HepG2 (cell line): ENCODE results near the gene PCGF2. TPM values are rescaled to one million over a fixed set of nuclear protein-coding genes. Genes with fewer than 3 reads are reported as not detected.
A peak's percentile ranks its signal among the peaks of the same experiment; 100 is the strongest.

ENCODE experiments used
- AKAP8 ChIP-seq: sonication (generic); formaldehyde crosslinking; IDR thresholded peaks from 2 replicates; pipeline ENCODE4 v1.5.1; 2020; ENCODE audit warnings: mild to moderate bottlenecking, missing genetic modification reagents
- CBX2 ChIP-seq, 2 experiments: fragments of 200-600 bp in 1 of 2; sonication (generic); formaldehyde crosslinking in 1 of 2; IDR thresholded peaks; 2 replicates each; pipeline versions ENCODE4 v1.7.0 to v1.8.1; 2018 to 2022; ENCODE audit warnings: low read depth in 2 of 2, low read length in 1 of 2, mild to moderate bottlenecking in 1 of 2, missing genetic modification reagents in 1 of 2
- CEBPB ChIP-seq: IDR thresholded peaks from 2 replicates; pipeline ENCODE4 v1.6.1; 2011; ENCODE audit warnings: low read depth, low read length, improper control_type of control experiment, borderline replicate concordance
- ETV5 ChIP-seq: IDR thresholded peaks from 2 replicates; pipeline ENCODE4 v1.6.1; 2018; ENCODE audit warnings: missing biosample characterization, missing genetic modification reagents, inconsistent platforms, borderline replicate concordance
- FOXA3 ChIP-seq: IDR thresholded peaks from 2 replicates; pipeline ENCODE4 v1.6.1; 2016; ENCODE audit warnings: missing genetic modification reagents, missing compliant biosample characterization
- FOXO1 ChIP-seq: sonication (generic); formaldehyde crosslinking; IDR thresholded peaks from 2 replicates; pipeline ENCODE4 v1.4.0; 2020; ENCODE audit warnings: missing genetic modification reagents
- IRX3 ChIP-seq: sonication (generic); formaldehyde crosslinking; IDR thresholded peaks from 2 replicates; pipeline ENCODE4 v1.8.1; 2023; ENCODE audit warnings: mild to moderate bottlenecking, low read depth, missing genetic modification reagents, borderline replicate concordance
- MATR3 ChIP-seq: sonication (generic); formaldehyde crosslinking; IDR thresholded peaks from 2 replicates; pipeline ENCODE4 v1.4.0; 2020; ENCODE audit warnings: missing genetic modification reagents
- MED8 ChIP-seq: sonication (generic); formaldehyde crosslinking; IDR thresholded peaks from 2 replicates; pipeline ENCODE4 v1.8.1; 2023; ENCODE audit warnings: mild to moderate bottlenecking, missing genetic modification reagents; ENCODE audit not compliant: insufficient replicate concordance
- MZF1 ChIP-seq: sonication (generic); formaldehyde crosslinking; IDR thresholded peaks from 2 replicates; pipeline ENCODE4 v1.8.1; 2023; ENCODE audit warnings: mild to moderate bottlenecking, missing genetic modification reagents, borderline replicate concordance
- RCOR2 ChIP-seq: IDR thresholded peaks from 2 replicates; pipeline ENCODE4 v1.6.1; 2016; ENCODE audit warnings: missing biosample characterization, missing genetic modification reagents
- TBL1XR1 ChIP-seq: fragments of 150-350 bp; IDR thresholded peaks from 2 replicates; pipeline ENCODE4 v1.6.1; 2014; ENCODE audit warnings: borderline replicate concordance, low read length; ENCODE audit not compliant: partially characterized antibody
- YEATS2 ChIP-seq: sonication (generic); formaldehyde crosslinking; IDR thresholded peaks from 2 replicates; pipeline ENCODE4 v1.4.0; 2020; ENCODE audit warnings: missing genetic modification reagents, borderline replicate concordance
- ZFP62 ChIP-seq: sonication (generic); formaldehyde crosslinking; IDR thresholded peaks from 2 replicates; pipeline ENCODE4 v1.4.0; 2020; ENCODE audit warnings: missing genetic modification reagents
- ZNF180 ChIP-seq: sonication (generic); formaldehyde crosslinking; IDR thresholded peaks from 2 replicates; pipeline ENCODE4 v1.4.0; 2020; ENCODE audit warnings: low read depth, missing genetic modification reagents, borderline replicate concordance
- ZNF224 ChIP-seq: sonication (generic); formaldehyde crosslinking; IDR thresholded peaks from 2 replicates; pipeline ENCODE4 v1.5.0; 2020; ENCODE audit warnings: mild to moderate bottlenecking, missing genetic modification reagents
- ZNF383 ChIP-seq: sonication (generic); formaldehyde crosslinking; IDR thresholded peaks from 2 replicates; pipeline ENCODE4 v1.4.0; 2020; ENCODE audit warnings: missing genetic modification reagents, mild to moderate bottlenecking, borderline replicate concordance
- ZNF547 ChIP-seq: sonication (generic); formaldehyde crosslinking; IDR thresholded peaks from 2 replicates; pipeline ENCODE4 v1.5.1; 2020; ENCODE audit warnings: mild to moderate bottlenecking, missing genetic modification reagents
- ZNF644 ChIP-seq: IDR thresholded peaks from 2 replicates; pipeline ENCODE4 v1.6.1; 2016; ENCODE audit warnings: low read depth
- ZNF781 ChIP-seq: sonication (generic); formaldehyde crosslinking; IDR thresholded peaks from 2 replicates; pipeline ENCODE4 v1.5.1; 2020; ENCODE audit warnings: borderline replicate concordance, mild to moderate bottlenecking, missing genetic modification reagents; ENCODE audit errors: not compliant biosample characterization
- polyA plus RNA-seq, 8 experiments: library from polyadenylated mRNA; depleted of rRNA in 3 of 8; stranded (reverse) in 7 of 8; unstranded in 1 of 8; fragments of >200 nt; fragmentation: Illumina TruSeq in 4 of 8; extraction: Trizol in 4 of 8; gene quantifications; 2 replicates each; pipeline versions ENCODE4 v1.2.1 to v1.2.3, GENCODE V29; 2011 to 2016; ENCODE audit warnings: low read depth in 4 of 8, missing spikeins in 1 of 8, mixed read lengths in 1 of 8; ENCODE audit not compliant: insufficient read depth in 1 of 8
- total RNA-seq, 5 experiments: library from RNA; depleted of rRNA; stranded (reverse); fragments of >200 nt; fragmentation: Illumina TruSeq; extraction: Trizol; gene quantifications; 2 replicates each; pipeline ENCODE4 v1.2.3, GENCODE V29; 2016; ENCODE audit warnings: low read depth in 1 of 5
- TF ChIP-seq, protein P1 (sequence below): IDR thresholded peaks from 2 replicates; pipeline ENCODE4 v1.6.1; 2016; ENCODE audit warnings: low read depth, borderline replicate concordance
- TF ChIP-seq, protein P2 (sequence below): IDR thresholded peaks from 2 replicates; pipeline ENCODE4 v1.6.1; 2016; ENCODE audit warnings: missing compliant biosample characterization, missing genetic modification reagents, borderline replicate concordance
- TF ChIP-seq, protein P3 (sequence below): sonication (generic); formaldehyde crosslinking; IDR thresholded peaks from 2 replicates; pipeline ENCODE4 v1.5.0; 2020; ENCODE audit warnings: missing genetic modification reagents, mild to moderate bottlenecking, borderline replicate concordance
- TF ChIP-seq, protein P4 (sequence below): sonication (generic); formaldehyde crosslinking; IDR thresholded peaks from 2 replicates; pipeline ENCODE4 v1.4.0; 2020; ENCODE audit warnings: missing genetic modification reagents
- TF ChIP-seq, protein P5 (sequence below): sonication (generic); formaldehyde crosslinking; IDR thresholded peaks from 2 replicates; pipeline ENCODE4 v1.8.0; 2022; ENCODE audit warnings: missing genetic modification reagents, low read depth, mild to moderate bottlenecking, borderline replicate concordance
- TF ChIP-seq, protein P6 (sequence below): sonication (generic); formaldehyde crosslinking; IDR thresholded peaks from 2 replicates; pipeline ENCODE4 v1.5.1; 2020; ENCODE audit warnings: missing genetic modification reagents, mild to moderate bottlenecking, borderline replicate concordance

PCGF2 gene
- total and polyA plus RNA-seq, 2 of the 13 experiments (the other 11 are each of a cell fraction or from before 2014, with no cell fraction given) = 11.6 to 29.4 TPM

DNA sequence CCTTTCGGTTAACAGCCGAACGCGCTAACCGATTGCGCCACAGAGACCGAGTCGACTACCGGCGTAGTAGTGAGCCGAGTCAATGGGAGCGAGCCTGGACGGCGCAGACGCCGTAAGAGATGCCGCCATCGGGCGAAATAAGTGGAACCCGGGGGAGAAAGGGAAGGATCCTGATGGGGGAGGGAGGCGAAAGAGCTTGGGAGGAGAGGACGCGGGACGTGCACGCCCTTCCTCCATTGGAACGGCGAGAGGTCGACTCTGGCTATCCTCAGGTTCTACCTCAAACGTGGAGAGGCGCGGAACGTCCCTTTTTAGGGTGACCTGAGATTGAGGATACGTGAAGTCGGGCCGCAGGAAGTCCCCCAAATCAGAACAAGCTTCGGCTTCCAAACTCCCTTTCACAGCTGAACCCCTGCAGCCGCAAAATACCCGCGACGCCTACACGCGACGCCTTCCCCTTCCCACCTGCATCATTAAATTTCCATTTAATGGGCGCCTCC, 3.7 kb upstream of the PCGF2 start (continued):
- TF ChIP-seq MATR3 (CRISPR knock-in tag) (no peak), MZF1 (no peak), ZNF383 (peak; percentile 23; the same call in 1 of the 2 replicates), CEBPB (peak; percentile 91), ETV5 (CRISPR knock-in tag) (peak; percentile 75), ZNF644 (no peak), ZNF224 (CRISPR knock-in tag) (no peak), ZNF180 (CRISPR knock-in tag) (no peak), AKAP8 (CRISPR knock-in tag) (no peak), RCOR2 (CRISPR knock-in tag) (peak; percentile 40; the same call in 1 of the 2 replicates), ZNF781 (CRISPR knock-in tag) (no peak), TBL1XR1 (peak; percentile 56), YEATS2 (CRISPR knock-in tag) (no peak), ZNF547 (no peak), MED8 (no peak), CBX2 (IDR thresholded peaks at IDR 0.05; ENCODE audit: low read depth, low read length) (no peak), CBX2 (CRISPR knock-in tag; IDR thresholded peaks at IDR 0.05; ENCODE audit: low read depth) (no peak), ZFP62 (CRISPR knock-in tag) (no peak), FOXA3 (CRISPR knock-in tag) (peak; percentile 75), IRX3 (CRISPR knock-in tag) (no peak; the same call in 1 of the 2 replicates), FOXO1 (CRISPR knock-in tag) (0 out of 2 replicates have a peak, but pooled peaks have one; percentile 50)
- TF ChIP-seq, protein P1, sequence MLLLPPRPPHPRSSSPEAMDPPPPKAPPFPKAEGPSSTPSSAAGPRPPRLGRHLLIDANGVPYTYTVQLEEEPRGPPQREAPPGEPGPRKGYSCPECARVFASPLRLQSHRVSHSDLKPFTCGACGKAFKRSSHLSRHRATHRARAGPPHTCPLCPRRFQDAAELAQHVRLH (CRISPR knock-in tag) = peak; percentile 74; the same call in 1 of the 2 replicates
- TF ChIP-seq, protein P2, sequence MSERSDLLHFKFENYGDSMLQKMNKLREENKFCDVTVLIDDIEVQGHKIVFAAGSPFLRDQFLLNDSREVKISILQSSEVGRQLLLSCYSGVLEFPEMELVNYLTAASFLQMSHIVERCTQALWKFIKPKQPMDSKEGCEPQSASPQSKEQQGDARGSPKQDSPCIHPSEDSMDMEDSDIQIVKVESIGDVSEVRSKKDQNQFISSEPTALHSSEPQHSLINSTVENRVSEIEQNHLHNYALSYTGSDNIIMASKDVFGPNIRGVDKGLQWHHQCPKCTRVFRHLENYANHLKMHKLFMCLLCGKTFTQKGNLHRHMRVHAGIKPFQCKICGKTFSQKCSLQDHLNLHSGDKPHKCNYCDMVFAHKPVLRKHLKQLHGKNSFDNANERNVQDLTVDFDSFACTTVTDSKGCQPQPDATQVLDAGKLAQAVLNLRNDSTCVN (CRISPR knock-in tag) = peak; percentile 92
- TF ChIP-seq, protein P3, sequence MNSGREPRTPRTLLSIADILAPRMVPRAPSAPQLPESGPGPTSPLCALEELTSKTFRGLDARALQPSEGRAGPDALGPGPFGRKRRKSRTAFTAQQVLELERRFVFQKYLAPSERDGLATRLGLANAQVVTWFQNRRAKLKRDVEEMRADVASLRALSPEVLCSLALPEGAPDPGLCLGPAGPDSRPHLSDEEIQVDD (CRISPR knock-in tag) = no peak; the same call in 1 of the 2 replicates
- TF ChIP-seq, protein P4, sequence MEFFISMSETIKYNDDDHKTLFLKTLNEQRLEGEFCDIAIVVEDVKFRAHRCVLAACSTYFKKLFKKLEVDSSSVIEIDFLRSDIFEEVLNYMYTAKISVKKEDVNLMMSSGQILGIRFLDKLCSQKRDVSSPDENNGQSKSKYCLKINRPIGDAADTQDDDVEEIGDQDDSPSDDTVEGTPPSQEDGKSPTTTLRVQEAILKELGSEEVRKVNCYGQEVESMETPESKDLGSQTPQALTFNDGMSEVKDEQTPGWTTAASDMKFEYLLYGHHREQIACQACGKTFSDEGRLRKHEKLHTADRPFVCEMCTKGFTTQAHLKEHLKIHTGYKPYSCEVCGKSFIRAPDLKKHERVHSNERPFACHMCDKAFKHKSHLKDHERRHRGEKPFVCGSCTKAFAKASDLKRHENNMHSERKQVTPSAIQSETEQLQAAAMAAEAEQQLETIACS (CRISPR knock-in tag) = no peak
- TF ChIP-seq, protein P5, sequence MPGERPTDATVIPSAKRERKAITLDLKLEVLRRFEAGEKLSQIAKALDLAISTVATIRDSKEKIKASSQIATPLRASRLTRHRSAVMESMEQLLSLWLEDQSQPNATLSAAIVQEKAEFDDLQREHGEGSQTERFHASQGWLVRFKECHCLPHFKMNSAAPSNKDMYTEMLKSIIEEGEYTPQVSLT (CRISPR knock-in tag) = no peak
- TF ChIP-seq, protein P6, sequence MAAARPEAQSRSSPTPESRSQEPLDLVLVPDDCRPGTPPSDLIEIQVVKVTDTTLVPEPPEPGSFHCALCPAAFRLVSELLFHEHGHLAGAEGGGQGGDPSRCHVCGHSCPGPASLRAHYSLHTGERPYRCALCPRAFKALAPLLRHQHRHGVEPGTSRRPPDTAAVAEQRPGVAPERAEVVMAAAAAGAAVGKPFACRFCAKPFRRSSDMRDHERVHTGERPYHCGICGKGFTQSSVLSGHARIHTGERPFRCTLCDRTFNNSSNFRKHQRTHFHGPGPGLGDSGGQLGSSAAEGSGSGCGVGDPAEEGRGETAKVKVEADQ (CRISPR knock-in tag) = no peak; the same call in none of the 2 replicates
